Measurements from ENCODE around the gene LRRC4C.

Gene LRRC4C

GRCh38 chr11:40421208-40421981 lies 1038.1 kb downstream of the LRRC4C start:
- no peak for DNase-seq

- no peak for DNase-seq
Measured at GRCh38 chr11:40417627-40418026, 1041.8 kb downstream of the LRRC4C start.

GRCh38 chr11:40407355-40407754 lies 1052.1 kb downstream of the LRRC4C start:
- DNase-seq, result no peak

- no peak for DNase-seq
Measured at GRCh38 chr11:40405614-40406013, 1053.8 kb downstream of the LRRC4C start.

- no peak for DNase-seq
Measured at GRCh38 chr11:40403321-40403720, 1056.1 kb downstream of the LRRC4C start.

- DNase-seq, result no peak
Measured at GRCh38 chr11:40401132-40401853, 1058.2 kb downstream of the LRRC4C start.

- no peak for DNase-seq
Measured at GRCh38 chr11:40397141-40397540, 1062.3 kb downstream of the LRRC4C start.

- no peak for DNase-seq
Measured at GRCh38 chr11:40393511-40393910, 1065.9 kb downstream of the LRRC4C start.

- no peak for DNase-seq
Measured at GRCh38 chr11:40391679-40392078, 1067.8 kb downstream of the LRRC4C start.

- no peak for DNase-seq
Measured at GRCh38 chr11:40388097-40388818, 1071.2 kb downstream of the LRRC4C start.

- DNase-seq, result no peak
Measured at GRCh38 chr11:40387240-40387980, 1072.0 kb downstream of the LRRC4C start.

- DNase-seq, result no peak
Measured at GRCh38 chr11:40384991-40385390, 1074.5 kb downstream of the LRRC4C start.

- no peak for DNase-seq
Measured at GRCh38 chr11:40381481-40381880, 1078.0 kb downstream of the LRRC4C start.

GRCh38 chr11:40380835-40381234 lies 1078.6 kb downstream of the LRRC4C start:
- DNase-seq, result no peak

- no peak for DNase-seq
Measured at GRCh38 chr11:40376331-40376730, 1083.1 kb downstream of the LRRC4C start.

GRCh38 chr11:40370821-40371616 lies 1088.4 kb downstream of the LRRC4C start:
- DNase-seq, result no peak

- no peak for DNase-seq
Measured at GRCh38 chr11:40360206-40360798, 1099.2 kb downstream of the LRRC4C start.

- no peak for DNase-seq
Measured at GRCh38 chr11:40354121-40354520, 1105.3 kb downstream of the LRRC4C start.

- DNase-seq, result no peak
Measured at GRCh38 chr11:40340911-40341310, 1118.5 kb downstream of the LRRC4C start.

GRCh38 chr11:40338739-40339138 lies 1120.7 kb downstream of the LRRC4C start:
- no peak for DNase-seq

- no peak for DNase-seq
Measured at GRCh38 chr11:40338062-40338461, 1121.4 kb downstream of the LRRC4C start.

- no peak for DNase-seq
Measured at GRCh38 chr11:40337118-40337517, 1122.3 kb downstream of the LRRC4C start.
